ENCODE data around the gene PPCS.
A peak's percentile ranks its signal among the peaks of the same experiment; 100 is the strongest.

Gene PPCS

DNA sequence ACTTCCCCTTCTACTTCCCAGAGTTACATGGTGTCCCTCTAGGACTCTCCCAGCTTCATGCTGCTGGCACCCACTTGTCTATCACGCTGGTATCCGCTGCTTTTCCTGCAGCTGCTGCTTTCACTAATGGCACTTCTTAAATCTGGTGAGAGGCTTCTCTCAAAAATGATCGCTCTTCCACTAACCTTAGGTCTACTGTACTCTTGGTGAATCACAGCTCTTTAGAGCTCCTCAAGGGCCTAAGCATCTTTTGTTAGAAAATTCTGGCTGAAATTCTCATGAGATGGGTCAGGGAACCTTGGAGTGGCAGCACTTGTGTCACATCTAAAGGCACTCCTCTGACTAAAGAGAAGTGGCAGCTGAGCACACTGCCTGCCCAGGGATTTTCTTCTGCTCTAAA, 32.7 kb upstream of the PPCS start:
- Histone ChIP-seq H3K4ac (ENCODE audit: low read depth, low read length) (no peak overlapping the region), H3K4me1 (ENCODE audit: control insufficient read depth in 1 of 2, insufficient read depth in 2 of 2, low read length in 2 of 2) (no peaks in the 10 kb centered on the region), H3K79me2 (ENCODE audit: control insufficient read depth, insufficient read depth, low read length, poor library complexity) (no peaks in the 10 kb centered on the region), H2AK5ac (ENCODE audit: low read length) (no peak overlapping the region), H3K14ac (ENCODE audit: low read length) (no peak overlapping the region), H4K12ac (ENCODE audit: low read depth, low read length) (no peak overlapping the region), H2BK5ac (ENCODE audit: low read depth, low read length, poor library complexity) (no peak overlapping the region), H3K23ac (ENCODE audit: low read length) (no peak overlapping the region), H3K79me1 (ENCODE audit: low read length) (no peaks in the 10 kb centered on the region), H3K36me3 (ENCODE audit: control insufficient read depth in 1 of 2, insufficient read depth in 2 of 2, low read length in 2 of 2) (no peaks in the 10 kb centered on the region), H2BK12ac (ENCODE audit: low read length) (no peak overlapping the region), H3K27ac (ENCODE audit: low read depth, low read length) (no peak overlapping the region), H4K91ac (ENCODE audit: low read depth, low read length) (no peak overlapping the region), H3K18ac (ENCODE audit: low read length) (no peak overlapping the region), H2BK120ac (ENCODE audit: insufficient read depth, low read length, poor library complexity) (no peak overlapping the region), H2AFZ (ENCODE audit: insufficient read depth, low read length, poor library complexity) (no peak overlapping the region), H3K27me3 (ENCODE audit: insufficient read depth, low read length) (no peaks in the 10 kb centered on the region), H3K4me3 (ENCODE audit: low read depth, low read length) (no peak overlapping the region), H3K9ac (ENCODE audit: low read length) (no peak overlapping the region), H4K8ac (ENCODE audit: low read depth, low read length) (no peak overlapping the region), H3K4me2 (ENCODE audit: low read length) (no peak overlapping the region), H3K9me3 (ENCODE audit: insufficient read depth, low read depth, low read length) (no peaks in the 10 kb centered on the region)
- DNase-seq, result peak; percentile 66 to 70
- WGBS (ENCODE audit: extremely low coverage, insufficient coverage, insufficient read length), result no CpG with 5 or more reads among the region's 3 CpGs

DNA sequence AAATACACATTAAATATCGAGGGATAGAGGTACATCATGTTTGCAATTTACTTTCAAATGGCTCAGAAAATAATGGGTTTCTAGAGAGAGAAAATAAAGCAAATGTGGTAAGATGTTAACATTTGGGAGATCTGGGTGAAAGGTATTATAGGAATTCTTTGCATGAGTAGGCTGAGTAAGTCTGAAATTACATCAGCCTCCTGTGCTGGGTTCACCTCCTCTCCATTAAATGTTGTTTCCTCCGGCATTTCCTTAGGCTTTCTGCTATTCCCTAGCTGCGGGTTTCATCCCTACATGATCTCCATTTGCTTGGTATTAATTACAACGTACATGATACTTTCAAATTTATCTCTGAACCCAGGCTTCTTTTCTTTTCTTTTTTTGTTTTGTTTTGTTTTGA, 32.1 kb upstream of the PPCS start:
- no peak overlapping the region for H3K4ac ChIP-seq (ENCODE audit: low read depth, low read length)
- no peaks in the 10 kb centered on the region for H3K9me3 ChIP-seq (ENCODE audit: insufficient read depth, low read depth, low read length)
- no peaks in the 10 kb centered on the region for H3K79me1 ChIP-seq (ENCODE audit: low read length)
- H3K23ac ChIP-seq (ENCODE audit: low read length), result no peak overlapping the region
- no peak overlapping the region for H2AK5ac ChIP-seq (ENCODE audit: low read length)
- no peak overlapping the region for H4K91ac ChIP-seq (ENCODE audit: low read depth, low read length)
- no peak overlapping the region for H3K27ac ChIP-seq (ENCODE audit: low read depth, low read length)
- no peak overlapping the region for H2BK12ac ChIP-seq (ENCODE audit: low read length)
- no peaks in the 10 kb centered on the region for H3K79me2 ChIP-seq (ENCODE audit: control insufficient read depth, insufficient read depth, low read length, poor library complexity)
- no peak overlapping the region for H4K8ac ChIP-seq (ENCODE audit: low read depth, low read length)
- H2AFZ ChIP-seq (ENCODE audit: insufficient read depth, low read length, poor library complexity), result no peak overlapping the region
- no peak overlapping the region for H2BK120ac ChIP-seq (ENCODE audit: insufficient read depth, low read length, poor library complexity)
- no CpG with 5 or more reads among the region's 4 CpGs for WGBS (ENCODE audit: extremely low coverage, insufficient coverage, insufficient read length)
- H3K4me3 ChIP-seq (ENCODE audit: low read depth, low read length), result no peak overlapping the region
- no peak overlapping the region for H3K9ac ChIP-seq (ENCODE audit: low read length)
- no peaks in the 10 kb centered on the region for H3K36me3 ChIP-seq (ENCODE audit: control insufficient read depth in 1 of 2, insufficient read depth in 2 of 2, low read length in 2 of 2)
- no peak overlapping the region for H3K18ac ChIP-seq (ENCODE audit: low read length)
- no peak overlapping the region for H3K14ac ChIP-seq (ENCODE audit: low read length)
- no peak overlapping the region for H2BK5ac ChIP-seq (ENCODE audit: low read depth, low read length, poor library complexity)
- no peaks in the 10 kb centered on the region for H3K4me1 ChIP-seq (ENCODE audit: control insufficient read depth in 1 of 2, insufficient read depth in 2 of 2, low read length in 2 of 2)
- DNase-seq, result peak; percentile 52 to 87
- H4K12ac ChIP-seq (ENCODE audit: low read depth, low read length), result no peak overlapping the region
- H3K4me2 ChIP-seq (ENCODE audit: low read length), result no peak overlapping the region
- no peaks in the 10 kb centered on the region for H3K27me3 ChIP-seq (ENCODE audit: insufficient read depth, low read length)

DNA sequence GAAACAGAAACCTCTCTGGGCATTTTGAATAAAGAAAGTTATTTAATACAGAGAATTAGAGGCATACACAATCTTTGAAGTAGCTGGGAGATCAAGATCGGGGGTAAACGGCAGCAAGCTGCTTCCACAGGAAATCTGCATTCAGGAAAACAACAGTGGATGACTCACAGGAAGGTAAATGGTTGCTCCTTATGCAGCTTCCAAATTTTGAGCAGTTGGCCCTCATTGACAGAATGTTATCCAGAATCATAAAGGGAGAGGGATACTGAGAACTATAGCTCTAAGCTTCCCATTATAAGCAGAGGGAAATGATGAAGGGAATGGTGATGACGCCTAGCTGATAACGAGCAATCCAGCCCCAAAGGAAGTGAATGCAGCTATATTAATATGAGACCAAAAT, 29.1 kb upstream of the PPCS start:
- Histone ChIP-seq H3K4me1 (ENCODE audit: control insufficient read depth in 1 of 2, insufficient read depth in 2 of 2, low read length in 2 of 2) (no peaks in the 10 kb centered on the region), H3K18ac (ENCODE audit: low read length) (no peak overlapping the region), H3K4me2 (ENCODE audit: low read length) (no peak overlapping the region), H3K27ac (ENCODE audit: low read depth, low read length) (no peak overlapping the region), H2BK5ac (ENCODE audit: low read depth, low read length, poor library complexity) (no peak overlapping the region), H3K79me2 (ENCODE audit: control insufficient read depth, insufficient read depth, low read length, poor library complexity) (no peaks in the 10 kb centered on the region), H3K4ac (ENCODE audit: low read depth, low read length) (no peak overlapping the region), H3K14ac (ENCODE audit: low read length) (no peak overlapping the region), H2AFZ (ENCODE audit: insufficient read depth, low read length, poor library complexity) (no peak overlapping the region), H4K91ac (ENCODE audit: low read depth, low read length) (no peak overlapping the region), H3K36me3 (ENCODE audit: control insufficient read depth in 1 of 2, insufficient read depth in 2 of 2, low read length in 2 of 2) (no peaks in the 10 kb centered on the region), H2AK5ac (ENCODE audit: low read length) (no peak overlapping the region), H3K9me3 (ENCODE audit: insufficient read depth, low read depth, low read length) (no peaks in the 10 kb centered on the region), H2BK12ac (ENCODE audit: low read length) (no peak overlapping the region), H4K12ac (ENCODE audit: low read depth, low read length) (no peak overlapping the region), H3K4me3 (ENCODE audit: low read depth, low read length) (no peak overlapping the region), H3K9ac (ENCODE audit: low read length) (no peak overlapping the region), H4K8ac (ENCODE audit: low read depth, low read length) (no peak overlapping the region), H3K23ac (ENCODE audit: low read length) (no peak overlapping the region), H3K79me1 (ENCODE audit: low read length) (no peaks in the 10 kb centered on the region), H3K27me3 (ENCODE audit: insufficient read depth, low read length) (no peaks in the 10 kb centered on the region), H2BK120ac (ENCODE audit: insufficient read depth, low read length, poor library complexity) (no peak overlapping the region)
- no CpG with 5 or more reads among the region's 4 CpGs for WGBS (ENCODE audit: extremely low coverage, insufficient coverage, insufficient read length)
- DNase-seq, result no peak

DNA sequence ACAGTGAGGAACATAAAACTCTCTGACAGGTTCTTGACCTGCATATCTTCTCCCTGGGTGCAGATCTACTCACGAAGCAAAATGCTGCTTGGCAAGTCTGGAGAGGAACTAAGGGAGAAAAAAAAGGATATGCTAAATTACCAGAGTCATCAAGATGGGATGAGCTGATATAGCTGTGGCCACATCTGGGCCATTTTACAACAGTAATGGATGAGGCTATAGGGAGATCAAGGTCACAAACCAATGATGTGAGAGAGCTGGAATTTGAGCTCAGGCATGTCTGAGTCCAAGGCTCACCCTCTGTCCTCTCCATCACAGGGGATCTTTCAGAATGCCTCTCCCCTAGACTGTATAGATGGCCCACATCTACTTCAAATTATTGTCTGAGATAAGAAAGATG, 26.7 kb upstream of the PPCS start:
- no peak overlapping the region for H3K4ac ChIP-seq (ENCODE audit: low read depth, low read length)
- H2BK5ac ChIP-seq (ENCODE audit: low read depth, low read length, poor library complexity), result no peak overlapping the region
- DNase-seq, result peak; percentile 84 to 90
- H3K18ac ChIP-seq (ENCODE audit: low read length), result no peak overlapping the region
- WGBS (ENCODE audit: extremely low coverage, insufficient coverage, insufficient read length), result no CpG with 5 or more reads among the region's 1 CpG
- H3K79me1 ChIP-seq (ENCODE audit: low read length), result no peaks in the 10 kb centered on the region
- no peaks in the 10 kb centered on the region for H3K79me2 ChIP-seq (ENCODE audit: control insufficient read depth, insufficient read depth, low read length, poor library complexity)
- no peak overlapping the region for H3K14ac ChIP-seq (ENCODE audit: low read length)
- no peak overlapping the region for H2AFZ ChIP-seq (ENCODE audit: insufficient read depth, low read length, poor library complexity)
- H3K36me3 ChIP-seq (ENCODE audit: control insufficient read depth in 1 of 2, insufficient read depth in 2 of 2, low read length in 2 of 2), result no peaks in the 10 kb centered on the region
- H3K4me3 ChIP-seq (ENCODE audit: low read depth, low read length), result no peak overlapping the region
- H3K9ac ChIP-seq (ENCODE audit: low read length), result no peak overlapping the region
- H2BK120ac ChIP-seq (ENCODE audit: insufficient read depth, low read length, poor library complexity), result no peak overlapping the region
- H4K8ac ChIP-seq (ENCODE audit: low read depth, low read length), result no peak overlapping the region
- H2AK5ac ChIP-seq (ENCODE audit: low read length), result no peak overlapping the region
- H3K9me3 ChIP-seq (ENCODE audit: insufficient read depth, low read depth, low read length), result no peaks in the 10 kb centered on the region
- no peak overlapping the region for H4K91ac ChIP-seq (ENCODE audit: low read depth, low read length)
- no peak overlapping the region for H2BK12ac ChIP-seq (ENCODE audit: low read length)
- no peaks in the 10 kb centered on the region for H3K27me3 ChIP-seq (ENCODE audit: insufficient read depth, low read length)
- no peak overlapping the region for H3K27ac ChIP-seq (ENCODE audit: low read depth, low read length)
- H3K23ac ChIP-seq (ENCODE audit: low read length), result no peak overlapping the region
- H3K4me2 ChIP-seq (ENCODE audit: low read length), result no peak overlapping the region
- no peak overlapping the region for H4K12ac ChIP-seq (ENCODE audit: low read depth, low read length)
- peaks cover 0 to 7% of the 10 kb centered on the region in 2 experiments for H3K4me1 ChIP-seq (ENCODE audit: control insufficient read depth in 1 of 2, insufficient read depth in 2 of 2, low read length in 2 of 2)

Measured in trophoblast cell (in vitro differentiated cells and primary cell).